Retinal pigment epithelial cell (primary cell): Measurements from ENCODE around the gene ASAP3.
A peak's percentile ranks its signal among the peaks of the same experiment; 100 is the strongest.

Experiments
- DNase-seq: peaks from one replicate; pipeline ENCODE4 v3.0.0-alpha.2; 2010; ENCODE audit warnings: low read depth
- H3K4me3 ChIP-seq: 2 replicates; pipeline ENCODE4 v1.5.1; 2011; ENCODE audit warnings: mild to moderate bottlenecking, low read length, control low read depth, moderate library complexity
- TF ChIP-seq, protein P1 (sequence below): conservative IDR thresholded peaks from 2 replicates; pipeline ENCODE4 v1.5.1; 2011; ENCODE audit warnings: low read depth, low read length, control low read depth, inconsistent platforms

The ASAP3 gene

DNA sequence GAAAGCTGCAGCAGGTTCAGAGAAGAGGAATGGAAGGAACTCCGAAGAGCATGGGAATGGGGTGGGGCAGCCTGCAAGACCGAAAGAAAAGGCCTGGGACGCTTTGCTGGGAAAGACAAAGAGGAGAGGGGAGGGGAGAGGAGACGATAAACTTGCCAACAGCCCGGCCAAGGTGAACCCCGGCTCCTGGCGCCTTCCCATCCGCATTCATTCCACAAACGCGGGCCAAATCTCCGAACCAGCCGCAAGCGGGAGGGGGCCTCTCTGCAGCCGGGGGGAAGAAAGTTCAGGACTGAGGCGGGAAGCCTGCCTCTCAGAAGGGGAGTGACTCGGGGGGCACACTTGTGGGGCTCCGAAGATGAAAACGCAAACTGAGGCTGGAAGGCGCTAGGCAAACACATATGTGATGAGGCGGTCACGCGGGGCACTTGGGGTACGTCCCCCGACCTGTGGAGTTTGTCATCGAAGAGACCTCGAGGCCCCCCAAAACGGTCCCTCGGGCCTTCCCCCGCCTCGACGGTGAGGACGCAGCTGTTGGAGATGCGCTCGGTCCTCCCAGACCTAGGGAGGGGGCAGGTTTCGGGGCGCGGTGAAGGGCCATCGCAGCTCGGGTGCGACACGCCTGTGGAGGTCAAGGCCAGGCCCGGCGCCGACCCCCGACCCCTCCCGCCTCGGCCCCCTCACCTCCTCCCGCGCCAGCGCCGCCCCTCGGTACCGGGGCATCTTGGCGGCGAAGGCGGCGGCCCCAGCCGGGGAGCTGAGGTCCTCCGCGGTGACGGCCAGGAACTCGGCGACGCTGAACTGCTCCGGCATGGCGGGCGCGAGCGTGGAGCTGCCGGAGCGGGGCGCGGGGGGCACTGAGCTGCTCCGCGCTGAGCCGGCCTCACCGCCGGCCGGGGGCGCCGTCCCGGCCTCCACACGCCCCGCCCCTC, at the start of gene ASAP3:
TSS of gene ASAP3 (minus strand) at position 859 of the 932 bp plus-strand sequence. CDS start at position 813, 46 bp downstream.
- TF ChIP-seq, protein P1, sequence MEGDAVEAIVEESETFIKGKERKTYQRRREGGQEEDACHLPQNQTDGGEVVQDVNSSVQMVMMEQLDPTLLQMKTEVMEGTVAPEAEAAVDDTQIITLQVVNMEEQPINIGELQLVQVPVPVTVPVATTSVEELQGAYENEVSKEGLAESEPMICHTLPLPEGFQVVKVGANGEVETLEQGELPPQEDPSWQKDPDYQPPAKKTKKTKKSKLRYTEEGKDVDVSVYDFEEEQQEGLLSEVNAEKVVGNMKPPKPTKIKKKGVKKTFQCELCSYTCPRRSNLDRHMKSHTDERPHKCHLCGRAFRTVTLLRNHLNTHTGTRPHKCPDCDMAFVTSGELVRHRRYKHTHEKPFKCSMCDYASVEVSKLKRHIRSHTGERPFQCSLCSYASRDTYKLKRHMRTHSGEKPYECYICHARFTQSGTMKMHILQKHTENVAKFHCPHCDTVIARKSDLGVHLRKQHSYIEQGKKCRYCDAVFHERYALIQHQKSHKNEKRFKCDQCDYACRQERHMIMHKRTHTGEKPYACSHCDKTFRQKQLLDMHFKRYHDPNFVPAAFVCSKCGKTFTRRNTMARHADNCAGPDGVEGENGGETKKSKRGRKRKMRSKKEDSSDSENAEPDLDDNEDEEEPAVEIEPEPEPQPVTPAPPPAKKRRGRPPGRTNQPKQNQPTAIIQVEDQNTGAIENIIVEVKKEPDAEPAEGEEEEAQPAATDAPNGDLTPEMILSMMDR: peak; percentile 4
- H3K4me3 ChIP-seq: peak within 1 kb of the TSS; percentile 69
- DNase-seq: no peak

DNA sequence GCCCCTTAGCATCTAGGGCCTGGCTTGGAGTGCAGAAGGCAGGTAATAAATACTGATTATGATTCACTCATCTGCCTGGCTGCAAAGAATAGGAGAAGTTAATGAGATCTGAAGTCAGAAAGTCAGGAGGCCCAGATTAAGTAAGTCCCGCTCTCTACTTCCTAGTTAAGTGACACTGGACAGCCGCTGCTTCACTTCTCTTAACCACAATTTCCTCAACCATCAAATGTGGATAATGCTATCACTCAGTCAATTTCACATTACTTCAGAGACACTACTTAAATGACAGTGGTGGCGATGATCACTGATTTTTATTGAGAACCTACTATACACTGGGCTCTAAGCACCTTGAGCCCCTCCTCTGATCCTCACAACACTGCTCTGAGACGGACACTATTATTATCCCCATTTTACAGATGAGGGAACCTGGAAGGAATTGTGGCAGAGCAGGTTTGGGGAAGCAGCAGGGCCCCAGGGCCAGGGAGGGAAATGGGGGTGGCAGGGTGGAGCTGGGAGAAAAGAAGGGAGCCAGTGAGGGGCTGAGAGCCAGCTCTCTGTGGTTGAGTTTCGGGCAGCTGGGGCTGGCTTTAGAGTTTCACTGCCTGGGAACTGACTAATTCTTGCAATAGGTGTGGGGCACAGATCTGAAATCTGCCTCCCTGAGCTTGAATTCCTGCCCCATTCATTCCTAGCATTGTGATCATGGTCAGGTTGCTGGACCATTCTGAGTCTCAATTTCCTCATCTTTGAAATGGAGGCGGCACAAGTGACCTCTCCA, 49.5 kb upstream of the ASAP3 start:
- H3K4me3 ChIP-seq: no peak overlapping the region
- no peak for DNase-seq
- TF ChIP-seq, protein P1: no peak

DNA sequence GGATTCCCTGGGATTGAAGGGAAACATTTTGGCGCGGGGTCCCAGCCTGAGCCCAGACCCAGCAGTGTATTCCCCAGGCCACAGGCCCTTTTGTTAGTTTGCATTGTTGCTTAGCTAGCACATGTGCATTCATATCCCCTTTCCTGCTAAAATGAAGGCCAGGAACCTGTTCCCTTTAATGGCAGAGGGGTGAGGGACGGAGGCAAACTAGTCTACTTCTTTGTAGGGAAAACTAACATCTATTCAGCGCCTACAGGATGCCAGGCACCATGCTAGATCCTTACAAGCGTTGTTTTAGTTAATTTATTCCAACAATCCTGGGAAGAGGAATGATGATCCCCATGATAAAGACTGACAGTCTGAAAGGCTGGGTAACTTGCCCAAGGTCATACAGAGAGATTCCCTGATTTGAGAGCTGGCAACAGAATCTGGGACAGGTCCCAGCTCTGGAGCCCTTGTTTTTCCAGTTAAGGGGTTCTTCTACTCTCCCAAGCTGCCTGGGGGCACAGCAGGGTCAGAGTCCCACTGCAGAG, 47.6 kb upstream of the ASAP3 start:
- no peak for DNase-seq
- TF ChIP-seq, protein P1: no peak
- peak overlapping the region; percentile 32 for H3K4me3 ChIP-seq

DNA sequence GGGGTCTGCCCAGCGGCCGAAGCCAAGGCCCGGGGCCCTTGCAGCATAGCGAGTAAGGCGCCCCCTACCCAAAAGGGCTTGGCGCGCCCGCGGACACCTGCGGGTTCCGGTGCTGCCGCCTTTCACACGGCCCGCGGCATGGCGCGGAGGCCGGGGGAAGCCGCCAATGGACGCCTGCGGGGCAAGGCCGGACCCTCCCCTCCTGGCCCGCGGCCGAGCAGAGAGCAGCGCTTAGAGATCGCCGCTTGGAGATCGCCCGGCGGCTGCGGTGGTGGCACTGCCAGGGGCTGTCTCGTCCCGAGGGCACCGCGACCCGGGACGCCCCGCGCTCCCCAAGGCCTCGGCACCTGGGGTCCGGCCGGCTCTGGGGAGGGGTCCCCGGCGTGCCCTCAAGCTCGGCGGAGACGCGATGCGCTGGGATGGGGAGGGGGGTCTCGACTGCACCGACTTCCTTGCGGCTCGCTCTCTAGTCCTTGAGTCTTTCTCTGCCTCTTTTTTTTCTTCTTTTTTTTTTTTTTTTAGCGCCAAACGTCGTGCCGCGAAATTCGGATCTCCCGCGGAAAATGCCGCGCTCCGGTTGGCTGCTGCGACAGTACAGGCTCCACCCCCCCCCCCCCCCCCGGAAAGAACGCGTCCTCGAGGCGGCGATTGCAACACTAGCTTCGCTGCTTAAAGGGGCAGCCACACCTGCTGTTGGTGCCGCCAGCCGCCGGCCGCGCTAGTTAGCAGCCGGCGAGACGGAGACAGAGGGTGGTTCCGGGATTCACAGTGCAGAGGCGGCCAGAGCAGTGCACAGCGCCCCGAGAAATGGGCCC, 47.0 kb upstream of the ASAP3 start, which contains the start of gene E2F2:
TSS of gene E2F2 (minus strand) at position 487 of the 815 bp plus-strand sequence. CDS start at position 47, 440 bp downstream.
- TF ChIP-seq, protein P1: no peak
- peak within 1 kb of the TSS; percentile 52 for H3K4me3 ChIP-seq
- DNase-seq: peak; percentile 45

DNA sequence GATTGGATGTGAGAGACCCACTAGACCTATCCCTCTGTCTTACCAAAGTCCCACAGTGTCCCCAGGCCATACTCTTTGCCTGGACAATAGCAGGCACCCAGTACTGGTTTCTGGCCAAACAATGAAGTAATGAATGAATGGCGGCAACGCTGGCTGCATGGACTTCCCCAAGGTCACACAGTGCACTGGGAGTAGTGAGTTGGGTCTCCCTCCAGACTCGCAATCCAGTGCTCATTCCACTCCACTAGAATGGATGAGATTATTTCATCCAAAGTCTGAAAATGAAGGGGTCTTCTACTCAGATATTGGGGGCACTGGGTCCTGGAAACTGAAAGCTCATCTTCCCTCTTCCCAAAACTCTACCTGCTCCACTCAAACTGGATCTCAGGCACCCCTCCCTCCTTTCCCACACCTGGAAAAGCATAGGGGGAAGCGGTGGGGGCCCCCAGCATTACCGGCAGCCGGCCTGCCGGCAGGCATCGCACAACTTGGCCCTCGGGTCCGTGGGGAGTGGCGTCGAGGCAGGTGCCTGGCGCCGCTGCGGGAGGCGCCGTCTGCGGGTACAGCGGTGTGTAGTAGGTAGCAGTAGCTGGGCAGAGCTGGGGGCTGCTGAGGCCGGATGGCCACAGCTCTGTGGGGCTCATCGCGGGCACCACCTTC, 46.2 kb upstream of the ASAP3 start:
- peak overlapping the region; percentile 52 for H3K4me3 ChIP-seq
- DNase-seq: no peak
- TF ChIP-seq, protein P1: no peak
